Activated naive CD4-positive, alpha-beta T cell treated with Interleukin-2 at 50 U/mL for 16 hours (primary cell): Measurements from ENCODE around the gene KLHL20.
"Not testable (repeated sequence)": the region's sequence is repeated elsewhere in the genome, so short reads cannot be mapped to it uniquely, and the experiment has no call there.

Source experiments
- DNase-seq: peaks from one replicate; pipeline ENCODE4 v3.0.0-alpha.2; 2020

Gene KLHL20

GRCh38 chr1:173714759-173715537 is at the start of gene KLHL20:
KLHL20 (plus strand) TSS chr1:173714981; CDS start chr1:173716044, 1,063 bp downstream.
- peak; percentile 88 for DNase-seq

DNA sequence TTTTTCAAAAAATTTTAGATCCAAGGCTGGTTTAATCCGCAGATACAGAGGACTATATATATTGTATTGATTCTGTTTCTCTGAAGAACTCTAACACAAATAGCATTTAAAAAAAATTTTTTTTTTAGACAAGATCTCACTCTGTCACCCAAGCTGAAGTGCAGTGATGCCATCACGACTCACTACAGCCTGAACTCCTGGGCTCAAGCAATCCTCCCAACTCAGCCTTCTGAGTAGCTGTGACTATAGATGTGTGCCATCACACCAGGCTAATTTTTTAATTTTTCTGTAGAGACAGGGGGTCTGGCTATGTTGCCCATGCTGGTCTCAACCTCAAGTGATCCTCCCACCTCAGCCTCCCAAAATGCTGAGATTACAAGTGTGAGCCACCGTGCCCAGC is 48.1 kb upstream of the KLHL20 start:
- no peak for DNase-seq

DNA sequence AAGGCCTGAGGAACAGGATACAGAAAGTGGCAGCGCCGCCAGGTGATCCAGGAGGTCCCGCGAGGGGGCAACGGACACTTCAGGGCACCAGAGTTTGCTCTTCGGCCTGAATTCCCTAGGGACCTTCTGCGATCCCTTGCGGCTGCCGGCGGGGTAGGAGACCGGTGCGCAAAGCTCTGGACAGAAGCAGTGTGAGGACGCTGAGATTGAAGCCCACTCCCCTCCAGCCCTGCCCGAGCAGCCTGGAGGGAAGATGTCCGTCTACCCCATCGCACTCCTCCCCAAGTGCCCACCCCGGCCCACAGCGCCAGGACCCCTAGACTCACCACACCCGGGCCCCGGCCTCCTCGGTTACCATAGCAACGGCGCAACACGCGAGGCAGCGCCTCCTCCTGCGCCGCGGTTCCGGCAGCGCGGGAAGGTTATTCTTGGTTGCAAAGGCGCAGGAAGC is 45.3 kb upstream of the KLHL20 start, which contains the start of gene ANKRD45:
ANKRD45 (minus strand) TSS at position 361 of the 451 bp plus-strand sequence. CDS start 10,433 bp downstream, outside the sequence.
- DNase-seq: no peak

DNA sequence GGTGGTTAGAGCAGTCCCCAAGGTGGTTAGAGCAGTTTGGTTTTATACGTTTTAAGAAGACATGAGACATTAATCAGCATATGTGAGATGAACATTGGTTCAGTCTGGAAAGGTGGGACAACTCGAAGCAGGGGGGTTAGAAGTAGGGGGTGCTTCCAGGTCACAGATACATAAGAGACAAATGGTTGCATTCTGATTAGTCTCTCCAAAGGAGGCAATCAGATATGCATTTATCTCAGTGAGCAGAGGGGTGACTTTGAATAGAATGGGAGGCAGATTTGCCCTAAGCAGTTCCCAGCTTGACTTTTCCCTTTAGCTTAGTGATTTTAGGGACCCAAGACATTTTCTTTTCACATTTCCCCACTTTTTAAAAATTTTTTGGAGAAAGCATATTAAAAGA is 40.3 kb upstream of the KLHL20 start:
- not testable (repeated sequence) for DNase-seq

GRCh38 chr1:173680152-173680551 is 34.6 kb upstream of the KLHL20 start:
- DNase-seq: not testable (repeated sequence)

DNA sequence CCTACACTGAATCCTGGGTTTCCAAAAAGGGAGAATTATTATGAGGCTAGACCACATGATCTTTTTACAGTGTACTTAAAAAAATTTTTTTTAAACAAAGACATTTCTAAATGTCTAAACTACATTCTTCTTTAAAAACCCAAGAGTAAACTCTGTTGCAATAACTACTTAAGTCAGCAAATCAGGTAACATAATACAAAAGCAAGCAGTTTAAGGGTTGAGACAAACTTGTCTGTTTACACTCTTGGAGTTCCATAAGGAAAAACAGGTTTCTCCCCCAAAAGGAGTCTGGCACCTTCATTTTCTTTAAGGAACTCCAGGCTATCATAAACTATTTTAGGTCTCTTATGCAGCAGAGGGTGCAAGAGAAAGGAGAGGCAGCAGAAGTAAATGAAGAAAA is 32.6 kb upstream of the KLHL20 start:
- DNase-seq: no peak

DNA sequence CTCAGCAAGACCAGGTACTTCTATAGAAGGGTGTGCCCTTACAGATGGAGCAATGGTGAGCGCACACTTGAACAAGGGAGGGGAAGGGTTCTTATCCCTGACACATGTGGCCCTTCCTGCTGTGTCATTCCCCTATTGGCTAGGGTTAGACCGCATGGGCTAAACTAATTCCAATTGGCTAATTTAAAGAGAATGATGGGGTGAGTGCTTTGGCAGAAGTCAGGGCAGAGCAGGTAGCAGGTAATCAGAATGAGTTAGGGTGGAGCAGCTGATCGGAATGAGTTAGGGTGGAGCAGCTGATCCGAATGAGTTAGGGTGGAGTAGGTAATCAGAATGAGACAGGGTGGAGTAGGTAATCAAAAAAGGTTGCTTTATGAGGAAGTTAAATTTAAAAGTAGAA is 30.9 kb upstream of the KLHL20 start:
- not testable (repeated sequence) for DNase-seq

- DNase-seq: not testable (repeated sequence)
These were observed 29.7 kb upstream of the KLHL20 start for GRCh38 chr1:173685121-173685520.

DNA sequence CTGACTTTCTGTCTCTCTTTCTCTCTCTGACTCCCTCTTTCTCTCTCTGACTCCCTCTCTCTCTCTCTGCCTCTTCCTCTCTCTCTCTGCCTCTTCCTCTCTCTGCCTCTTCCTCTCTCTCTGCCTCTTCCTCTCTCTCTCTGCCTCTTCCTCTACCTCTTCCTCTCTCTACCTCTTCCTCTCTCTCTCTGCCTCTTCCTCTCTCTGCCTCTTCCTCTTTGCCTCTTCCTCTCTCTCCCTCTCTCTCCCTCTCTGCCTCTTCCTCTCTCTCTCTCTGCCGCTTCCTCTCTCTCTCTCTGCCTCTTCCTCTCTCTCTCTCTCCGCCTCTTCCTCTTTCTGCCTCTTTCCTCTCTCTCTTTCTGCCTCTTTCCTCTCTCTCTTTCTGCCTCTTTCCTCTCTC is 26.5 kb upstream of the KLHL20 start:
- no peak for DNase-seq

DNA sequence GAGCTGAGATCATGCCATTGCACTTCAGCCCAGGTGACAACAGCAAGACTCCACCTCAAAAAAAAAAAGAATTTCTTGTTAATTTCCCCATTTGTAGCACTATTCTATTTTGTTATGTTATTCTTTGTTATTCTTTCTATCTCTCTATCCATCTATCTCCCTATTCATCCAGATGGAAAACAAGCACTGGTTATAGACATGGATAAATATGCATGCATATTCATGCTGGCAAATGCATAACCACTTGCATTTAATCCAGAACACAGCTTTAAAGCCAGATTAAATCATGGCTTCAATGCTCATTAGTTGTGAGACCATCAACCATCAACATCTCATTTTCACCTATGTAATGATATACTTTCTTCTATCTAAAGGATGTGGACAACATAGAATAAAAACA is 21.5 kb upstream of the KLHL20 start:
- DNase-seq: no peak

- not testable (repeated sequence) for DNase-seq
These were observed 13.5 kb upstream of the KLHL20 start for GRCh38 chr1:173701299-173701698.

- no peak for DNase-seq
These were observed 12.0 kb upstream of the KLHL20 start for GRCh38 chr1:173702736-173703135.

DNA sequence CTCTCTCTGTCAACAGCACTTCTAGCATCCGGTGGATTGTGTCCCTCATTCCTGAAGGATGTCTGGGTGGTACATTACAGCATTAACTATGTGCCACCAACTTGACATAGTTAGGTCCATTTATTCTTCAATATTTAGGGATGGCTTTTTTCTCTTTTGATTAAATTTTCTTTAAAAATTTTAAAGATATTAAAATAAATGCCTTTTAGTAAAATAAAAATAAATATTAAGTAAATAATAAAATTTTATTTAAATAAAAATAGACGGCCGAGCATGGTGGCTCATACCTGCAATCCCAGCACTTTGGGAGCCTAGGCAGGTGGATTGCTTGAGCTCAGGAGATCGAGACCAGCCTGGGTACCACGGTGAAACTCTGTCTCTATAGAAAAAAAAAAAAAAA is 9.7 kb upstream of the KLHL20 start:
- DNase-seq: no peak

DNA sequence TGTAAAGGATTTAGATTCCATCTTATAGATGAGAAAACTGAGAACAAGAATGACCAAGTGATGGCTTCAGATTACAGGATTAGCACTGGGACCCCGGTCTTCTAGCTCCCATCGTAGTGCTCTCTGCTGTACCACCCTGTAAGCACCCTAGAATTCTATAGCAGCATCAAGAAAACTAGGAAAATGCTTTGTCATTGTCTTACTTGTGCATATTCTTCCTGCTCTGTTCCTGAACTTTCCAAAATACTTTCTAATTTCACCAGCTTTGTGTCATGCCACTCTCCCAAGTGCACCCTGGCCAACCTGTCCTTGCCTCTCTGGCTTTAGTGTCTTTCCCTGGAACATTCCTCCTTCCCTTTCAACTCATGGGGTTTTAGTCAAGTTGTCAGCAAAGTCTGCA is 6.0 kb upstream of the KLHL20 start:
- no peak for DNase-seq

DNA sequence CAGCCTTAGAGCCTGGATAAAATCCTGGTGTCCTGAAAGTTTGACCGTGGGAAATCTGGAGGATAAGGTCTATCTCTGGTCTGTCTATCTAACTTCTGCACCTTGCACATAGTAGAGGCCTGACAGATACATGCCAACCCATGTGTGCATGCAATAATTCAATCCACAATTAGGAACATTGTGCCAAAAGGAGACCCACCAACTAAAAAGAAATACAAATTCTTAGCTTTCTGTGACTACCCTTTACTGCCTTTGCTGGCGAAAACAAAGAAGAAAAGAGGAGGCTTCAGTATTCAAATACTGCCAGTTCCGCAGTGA is 381 bp upstream of the KLHL20 start:
- no peak for DNase-seq

DNA sequence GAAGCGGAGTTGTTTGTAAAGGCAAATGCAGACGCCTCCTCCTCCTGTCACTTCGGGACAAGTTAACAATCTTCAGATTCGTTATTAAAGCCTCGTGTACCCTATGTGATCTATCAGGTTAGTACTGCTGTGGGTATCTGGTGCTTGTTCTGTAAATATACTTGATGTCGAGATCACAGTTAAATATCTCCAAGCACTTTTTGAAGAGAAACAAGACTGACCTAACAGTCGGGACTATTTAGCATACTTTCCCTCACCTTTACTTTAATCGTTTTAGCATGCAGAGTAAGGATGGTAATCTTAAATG is 710 bp downstream of the KLHL20 start:
- DNase-seq: no peak

DNA sequence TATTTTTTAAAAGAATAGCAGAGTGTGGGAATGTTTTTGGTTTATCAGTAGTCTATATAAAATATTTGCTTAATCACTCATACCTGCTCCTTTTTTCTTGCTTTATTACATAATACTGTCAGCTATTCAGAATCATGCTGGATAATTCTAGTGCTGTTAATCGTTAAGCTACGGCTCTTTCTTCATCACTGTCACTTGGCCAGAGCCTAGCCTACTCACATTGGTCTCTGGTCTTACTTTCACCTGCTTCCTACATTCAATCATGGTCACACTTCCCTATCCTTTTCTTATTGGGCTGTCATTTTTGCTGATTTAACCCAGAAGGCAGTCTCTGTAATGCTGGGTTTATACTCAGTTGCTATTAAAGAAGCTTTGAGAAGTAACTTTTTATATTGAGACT is 2.5 kb downstream of the KLHL20 start:
- no peak for DNase-seq

- DNase-seq: not testable (repeated sequence)
These were observed 16.6 kb downstream of the KLHL20 start for GRCh38 chr1:173731331-173731730.

GRCh38 chr1:173733912-173734311 is 19.1 kb downstream of the KLHL20 start:
- no peak for DNase-seq

- not testable (repeated sequence) for DNase-seq
These were observed 21.3 kb downstream of the KLHL20 start for GRCh38 chr1:173736104-173736503.

DNA sequence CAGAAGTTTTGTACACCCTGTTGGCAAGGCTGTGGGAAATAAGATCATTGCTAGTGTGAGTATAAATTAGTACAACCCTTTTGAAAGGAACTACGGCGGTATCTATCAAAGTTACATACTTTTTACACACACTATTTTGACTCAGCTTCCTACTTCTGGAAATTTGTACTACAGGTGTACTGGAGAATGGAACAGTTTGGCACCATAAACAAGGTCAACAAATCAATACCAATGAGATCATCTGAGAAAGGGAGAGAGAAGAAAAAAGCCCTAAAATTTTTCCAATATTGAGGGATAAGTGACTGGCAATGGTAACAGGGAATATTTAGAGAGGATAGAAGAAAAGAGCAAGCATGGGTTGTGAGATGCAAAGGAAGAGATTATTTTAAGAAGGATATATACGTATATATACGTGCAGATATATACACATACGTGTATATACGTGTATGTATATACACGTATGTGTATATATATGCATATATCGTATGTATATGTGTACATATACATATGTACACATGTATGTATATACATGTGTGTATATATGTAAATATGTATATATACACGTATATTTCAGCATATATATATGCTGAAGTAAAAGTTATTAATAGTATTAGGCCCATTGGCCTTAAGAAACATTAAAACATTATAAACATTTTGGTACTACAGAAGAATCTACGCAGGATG is 27.6 kb downstream of the KLHL20 start:
- DNase-seq: no peak

DNA sequence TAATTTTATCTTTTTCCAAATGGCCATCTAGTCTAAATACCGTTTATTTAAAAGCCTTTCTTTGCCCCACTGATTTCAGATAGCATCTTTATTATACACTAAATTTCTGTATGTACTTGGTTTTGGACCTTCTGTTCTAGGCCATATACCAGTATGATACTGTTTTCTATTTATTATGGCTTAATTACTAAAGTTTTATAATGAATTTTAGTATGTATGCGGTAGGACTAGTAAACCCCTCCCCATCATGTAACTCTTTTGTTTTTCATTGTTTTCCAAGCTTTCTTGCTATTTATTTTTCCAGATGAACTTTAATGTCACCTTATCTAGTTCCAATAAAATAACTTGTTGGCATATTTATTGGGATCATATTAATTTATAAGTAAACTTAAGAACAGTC is 29.9 kb downstream of the KLHL20 start:
- DNase-seq: no peak

DNA sequence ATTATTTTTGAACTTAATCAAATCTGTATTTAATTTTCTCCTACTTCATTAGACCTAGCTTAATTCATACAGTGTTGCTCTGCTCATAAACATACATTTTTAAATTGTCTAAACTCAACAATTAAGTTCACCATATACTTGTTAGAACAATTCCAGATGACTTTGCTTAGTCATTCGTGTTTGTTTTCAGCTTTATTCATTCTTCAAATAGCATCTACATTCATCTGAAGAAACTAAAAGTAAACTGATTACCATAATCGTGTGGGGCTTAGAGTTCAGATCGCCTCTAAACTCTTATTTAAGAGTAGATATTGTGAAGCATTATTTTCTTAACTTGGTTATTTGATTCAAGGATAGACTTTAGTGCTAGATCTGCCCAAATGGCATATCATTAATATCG is 34.4 kb downstream of the KLHL20 start:
- no peak for DNase-seq

DNA sequence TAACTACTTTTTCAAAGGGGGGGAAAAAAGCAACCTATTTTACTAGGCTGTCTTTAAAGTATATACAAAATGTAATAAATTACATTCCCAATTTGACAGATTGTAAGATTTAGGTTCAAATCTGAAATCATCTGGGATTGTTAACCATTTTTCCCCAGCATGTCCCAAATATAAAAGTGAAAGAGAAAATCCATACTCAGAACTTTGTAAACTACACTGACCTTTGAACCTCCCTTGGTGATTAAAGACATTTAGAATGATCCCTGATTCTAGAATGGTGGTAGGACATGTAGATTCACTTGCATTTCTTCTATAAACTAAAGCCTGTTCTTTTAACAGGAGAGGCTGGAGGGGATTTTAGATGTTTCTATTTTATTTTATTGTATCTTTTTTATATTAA is 39.0 kb downstream of the KLHL20 start:
- no peak for DNase-seq

GRCh38 chr1:173757666-173758065 is 42.9 kb downstream of the KLHL20 start:
- DNase-seq: no peak
